ENCODE results near the gene LRRC37A3.
"Not testable (repeated sequence)": the region's sequence is repeated elsewhere in the genome, so short reads cannot be mapped to it uniquely, and the experiment has no call there.

Gene LRRC37A3

GRCh38 chr17:64919289-64920025 is at the start of gene LRRC37A3:
LRRC37A3 (minus strand) TSS chr17:64919478; CDS start chr17:64897257, 22,221 bp downstream.
- DNase-seq (ENCODE audit: low read depth in 2 of 2), result peak; percentile 98 to 100

DNA sequence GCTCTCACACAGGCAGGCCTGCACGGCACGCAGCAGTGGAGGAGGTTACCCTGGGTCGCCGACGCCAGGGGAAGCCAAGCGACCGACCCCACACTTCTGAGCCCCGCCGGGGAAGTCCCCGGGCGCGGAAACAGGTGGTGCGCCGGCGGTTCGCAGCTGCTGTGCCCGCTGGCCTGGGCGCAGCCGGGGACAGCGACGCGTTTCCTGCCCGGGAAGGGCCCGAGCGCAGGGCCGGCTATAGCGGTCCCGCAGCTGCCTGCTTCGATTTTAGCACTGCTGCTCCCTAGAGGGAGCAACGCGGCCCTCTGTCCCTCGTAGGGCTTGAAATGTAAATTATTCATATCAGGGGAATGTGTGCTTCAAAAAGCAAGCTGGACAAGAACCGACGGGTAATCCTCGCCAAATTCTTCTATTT is 46.6 kb upstream of the LRRC37A3 start:
- DNase-seq (ENCODE audit: low read depth in 2 of 2), result peak; percentile 58 to 62

DNA sequence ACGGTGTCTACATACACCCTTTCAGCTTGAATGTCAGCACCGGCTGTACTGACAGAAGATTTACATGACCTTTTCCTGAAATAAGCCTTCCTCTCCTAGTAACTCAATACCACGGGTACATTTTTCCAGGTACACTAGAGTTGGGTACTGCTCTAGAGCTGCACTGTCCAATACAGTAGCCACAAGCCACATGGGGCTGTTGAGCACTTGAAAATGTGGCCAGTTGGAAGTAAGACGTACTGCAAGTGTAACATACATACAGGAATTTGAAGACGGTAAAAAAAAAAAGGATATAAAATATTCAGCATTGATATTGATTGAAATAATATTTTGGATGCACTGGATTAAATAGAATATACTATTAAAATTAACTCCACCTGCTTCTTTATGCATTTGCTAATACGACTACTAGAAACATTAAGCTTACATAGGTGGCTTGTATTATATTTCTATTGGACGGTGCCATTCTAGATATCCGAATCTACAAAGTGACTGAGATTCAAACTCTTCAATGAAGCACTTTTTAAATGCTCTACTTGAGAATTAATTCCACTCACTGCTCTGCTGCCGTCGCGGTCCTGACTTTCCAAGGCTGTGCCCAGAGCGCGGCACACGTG is 46.1 kb upstream of the LRRC37A3 start:
- not testable (repeated sequence) for DNase-seq (ENCODE audit: low read depth in 2 of 2)

- no peak for DNase-seq (ENCODE audit: low read depth in 2 of 2)
These were observed 45.5 kb upstream of the LRRC37A3 start for GRCh38 chr17:64964796-64965195.

DNA sequence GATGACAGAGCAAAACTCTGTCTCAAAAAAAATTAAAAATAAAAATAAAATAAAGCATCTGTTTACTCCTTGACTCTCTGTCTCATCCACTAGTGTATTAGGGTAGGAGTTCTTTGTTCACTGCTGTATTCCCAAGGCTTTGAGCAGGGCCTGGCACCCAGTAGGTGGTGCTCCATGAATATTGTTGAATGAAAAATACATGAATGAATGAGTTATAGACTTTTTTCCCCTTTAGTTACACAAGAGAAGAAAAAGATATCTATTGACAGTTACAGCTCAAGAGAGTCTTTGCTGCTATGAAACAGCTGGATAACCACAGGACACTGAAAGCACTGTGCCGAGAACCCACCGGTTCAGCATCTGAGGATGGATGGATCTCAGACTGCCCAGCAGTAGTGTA is 44.5 kb upstream of the LRRC37A3 start:
- not testable (repeated sequence) for DNase-seq (ENCODE audit: low read depth in 2 of 2)

- peak in 1 of 2 experiments; percentile 23 for DNase-seq (ENCODE audit: low read depth in 2 of 2)
These were observed 42.5 kb upstream of the LRRC37A3 start for GRCh38 chr17:64961563-64962378.

DNA sequence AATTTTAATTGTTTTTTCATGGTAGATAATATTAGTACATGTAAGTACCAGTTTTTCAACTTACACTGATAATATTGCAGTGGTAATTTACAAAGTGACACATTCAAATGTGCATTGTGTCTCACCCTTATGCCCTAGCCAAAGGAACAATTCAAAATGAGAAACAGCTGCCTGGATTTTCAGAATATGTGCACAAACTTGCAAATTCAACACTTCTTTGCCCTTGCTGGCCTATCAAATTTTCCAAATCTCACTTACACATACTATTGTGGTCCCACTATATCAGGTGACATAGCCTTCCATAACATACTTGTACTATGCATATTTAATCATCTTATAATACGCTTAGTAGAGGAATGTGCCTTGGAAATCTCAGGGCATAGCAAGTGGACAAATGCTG is 32.6 kb upstream of the LRRC37A3 start:
- no peak for DNase-seq (ENCODE audit: low read depth in 2 of 2)

DNA sequence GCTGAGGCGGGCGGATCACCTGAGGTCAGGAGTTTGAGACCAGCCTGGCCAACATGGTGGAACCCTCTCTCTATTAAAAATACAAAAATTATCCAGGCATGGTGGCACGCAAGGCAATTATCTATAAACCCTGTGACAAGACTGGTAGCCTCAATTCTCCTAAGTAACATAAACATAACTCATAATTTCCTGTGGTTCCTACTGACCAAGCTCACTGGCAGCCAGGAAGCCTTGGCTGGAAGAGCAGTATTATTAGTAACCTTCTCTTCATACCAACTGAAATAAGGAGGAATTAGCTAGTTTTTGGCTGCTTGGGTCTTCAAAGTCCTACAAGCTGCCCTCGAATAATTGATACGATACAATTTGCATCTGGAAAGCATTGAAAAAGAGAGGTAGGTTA is 31.6 kb upstream of the LRRC37A3 start:
- DNase-seq (ENCODE audit: low read depth in 2 of 2), result no peak

DNA sequence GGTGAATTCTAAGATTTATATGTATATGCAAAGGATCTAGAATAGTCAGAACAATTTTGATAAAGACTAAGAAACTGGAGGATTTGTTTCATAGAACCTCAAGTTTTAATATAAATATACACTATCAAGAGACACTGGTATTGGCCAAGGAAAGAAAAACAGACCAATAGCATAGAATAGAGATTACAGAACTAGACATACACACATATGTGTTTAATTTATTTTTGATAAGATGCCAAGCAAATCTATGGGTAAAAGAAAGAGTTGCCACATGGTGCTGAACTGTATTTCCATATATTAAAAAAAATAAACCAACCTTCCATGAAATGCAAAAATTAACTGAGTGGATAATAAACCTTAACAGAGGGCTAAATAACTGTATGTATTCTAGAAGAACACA is 27.9 kb upstream of the LRRC37A3 start:
- DNase-seq (ENCODE audit: low read depth in 2 of 2), result no peak

DNA sequence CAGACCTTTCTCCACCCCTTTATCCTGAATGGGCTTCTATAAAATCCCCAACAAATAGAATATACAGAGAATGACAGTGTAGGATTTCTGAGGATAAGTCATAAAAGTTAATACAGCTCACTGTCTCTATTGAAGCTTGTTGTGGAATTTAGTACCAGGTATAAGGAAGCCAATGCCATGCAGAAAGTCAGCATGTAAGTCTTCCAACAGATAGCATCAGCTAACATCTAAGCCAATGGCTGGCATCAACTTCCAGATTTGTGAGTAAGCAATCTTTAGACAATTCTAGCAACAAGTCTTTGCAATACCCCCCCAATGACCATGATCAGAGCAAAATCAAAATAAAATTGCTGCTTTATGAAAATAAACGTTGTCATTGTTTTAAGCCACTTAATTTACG is 22.5 kb upstream of the LRRC37A3 start:
- DNase-seq (ENCODE audit: low read depth in 2 of 2), result no peak

GRCh38 chr17:64941045-64941444 is 21.8 kb upstream of the LRRC37A3 start:
- DNase-seq (ENCODE audit: low read depth in 2 of 2), result no peak

DNA sequence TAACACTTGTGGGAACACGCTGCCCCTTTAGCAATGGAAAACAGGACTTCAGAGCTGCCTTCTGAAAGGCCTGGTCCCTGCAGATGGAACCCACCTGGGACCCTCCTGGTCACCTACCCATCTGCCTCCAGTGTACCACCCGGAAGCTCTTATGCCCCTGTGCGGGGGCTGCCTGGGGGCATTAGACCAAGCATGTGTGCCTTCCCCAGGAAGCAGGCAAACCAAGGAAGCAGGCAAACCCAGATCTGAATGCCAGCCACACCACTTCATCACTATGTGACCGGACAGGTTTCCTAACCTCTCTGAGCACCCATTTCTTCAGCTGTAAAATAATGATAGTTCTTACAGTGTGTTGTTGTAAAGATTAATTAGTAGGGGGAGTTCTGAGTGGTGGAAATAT is 20.8 kb upstream of the LRRC37A3 start:
- no peak for DNase-seq (ENCODE audit: low read depth in 2 of 2)

- peak in 1 of 2 experiments; percentile 36 for DNase-seq (ENCODE audit: low read depth in 2 of 2)
These were observed 19.7 kb upstream of the LRRC37A3 start for GRCh38 chr17:64938925-64939474.

DNA sequence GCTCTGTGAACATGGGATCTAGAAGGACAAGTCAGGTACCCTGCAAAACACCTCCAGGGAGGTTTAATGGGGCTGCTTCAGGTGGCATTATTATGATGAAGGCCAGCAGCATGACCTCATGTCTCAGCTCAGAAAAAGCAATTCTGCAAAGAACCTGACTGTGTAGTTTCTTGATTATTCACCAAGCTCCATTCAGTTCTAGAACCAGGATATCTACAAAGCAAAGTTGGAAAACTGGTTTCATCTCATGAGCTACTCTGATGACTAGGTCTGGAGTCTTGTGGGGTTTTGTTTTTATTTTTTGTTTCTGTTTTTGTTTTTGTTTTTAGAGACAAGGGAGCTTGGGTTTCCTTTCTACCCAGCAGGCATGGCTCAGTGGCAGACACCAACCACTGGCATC is 19.0 kb upstream of the LRRC37A3 start:
- no peak for DNase-seq (ENCODE audit: low read depth in 2 of 2)

DNA sequence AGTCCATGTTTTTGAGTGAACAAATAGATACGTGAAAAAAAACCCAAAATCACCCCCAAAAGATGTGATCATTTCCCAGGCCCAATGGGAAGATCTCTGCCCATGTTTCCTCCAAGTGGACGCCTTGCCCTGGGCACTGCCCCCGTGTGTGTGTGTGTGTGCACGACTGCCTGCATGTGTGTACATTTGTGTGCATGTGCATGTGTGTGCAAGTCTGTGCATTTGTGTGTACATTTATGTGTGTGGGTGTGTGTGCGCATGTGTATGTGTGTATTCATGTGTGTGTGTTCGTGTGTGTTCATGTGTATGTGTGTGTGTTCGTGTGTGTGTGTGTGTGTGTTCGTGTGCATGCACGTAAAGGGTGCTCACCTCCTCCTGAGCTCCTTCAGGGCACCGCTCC is 16.8 kb upstream of the LRRC37A3 start:
- DNase-seq (ENCODE audit: low read depth in 2 of 2), result no peak

DNA sequence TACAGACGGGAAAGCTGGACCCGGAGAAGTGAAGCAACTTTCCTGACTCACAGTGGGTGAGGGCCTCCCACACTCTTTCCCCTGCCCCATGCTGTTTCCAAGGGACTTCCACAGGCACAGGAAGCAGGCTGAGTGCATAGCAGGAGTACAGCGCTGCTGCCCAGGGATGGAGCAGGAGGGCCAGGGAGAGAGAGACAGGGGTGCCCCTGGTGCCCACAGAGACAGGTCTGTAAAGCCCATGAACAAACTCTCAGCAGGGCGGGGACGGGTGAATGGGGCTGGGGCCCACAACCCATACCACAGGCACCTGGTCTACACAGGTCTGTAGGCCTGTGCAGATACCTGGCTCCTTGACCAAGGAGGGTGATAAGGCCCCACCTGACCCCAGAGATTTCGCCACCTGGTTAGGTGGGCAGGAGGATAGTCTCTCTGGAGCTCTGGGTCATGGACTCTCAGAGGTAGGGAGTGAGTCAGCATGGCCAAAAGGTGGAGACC is 15.1 kb upstream of the LRRC37A3 start:
- not testable (repeated sequence) for DNase-seq (ENCODE audit: low read depth in 2 of 2)

DNA sequence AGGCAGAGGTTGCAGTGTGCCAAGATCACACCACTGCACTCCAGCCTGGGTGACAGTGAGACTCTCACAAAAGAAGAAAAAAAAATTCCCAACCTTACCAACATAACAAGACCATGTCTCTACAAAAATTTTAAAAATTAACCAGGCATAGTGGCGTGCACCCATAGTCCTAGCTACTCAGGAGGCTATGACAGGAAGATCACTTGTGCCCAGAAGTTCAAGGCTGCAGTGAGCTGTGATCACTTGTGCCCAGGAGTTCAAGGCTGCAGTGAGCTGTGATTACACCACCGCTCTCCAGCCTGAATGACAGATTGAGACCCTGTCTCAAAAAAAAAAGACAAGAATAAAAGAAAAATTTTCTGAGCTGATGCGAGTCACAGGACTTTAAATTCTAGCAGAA is 13.6 kb upstream of the LRRC37A3 start:
- DNase-seq (ENCODE audit: low read depth in 2 of 2), result not testable (repeated sequence)

GRCh38 chr17:64930374-64930773 is 11.1 kb upstream of the LRRC37A3 start:
- DNase-seq (ENCODE audit: low read depth in 2 of 2), result not testable (repeated sequence)

- DNase-seq (ENCODE audit: low read depth in 2 of 2), result peak in 1 of 2 experiments; percentile 17
These were observed 10.3 kb upstream of the LRRC37A3 start for GRCh38 chr17:64929419-64930209.

DNA sequence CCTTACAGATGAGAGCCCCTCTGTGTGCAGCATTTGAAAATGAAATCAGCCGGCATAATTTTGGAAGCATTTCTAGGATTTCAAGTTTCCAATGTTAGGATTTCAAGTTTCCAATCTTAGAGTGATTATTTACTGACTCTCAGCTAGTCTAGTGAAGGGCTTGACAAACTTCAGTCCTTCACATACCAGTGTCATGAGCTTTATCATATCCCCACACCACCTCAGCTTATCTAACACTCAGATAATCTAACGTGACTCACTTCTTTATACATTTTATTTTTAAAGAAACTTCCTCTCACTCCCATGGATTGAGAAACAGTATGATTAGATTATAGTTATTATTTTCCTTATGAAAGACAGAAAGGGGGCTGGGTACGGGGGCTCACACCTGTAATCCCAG is 9.4 kb upstream of the LRRC37A3 start:
- DNase-seq (ENCODE audit: low read depth in 2 of 2), result not testable (repeated sequence)

- peak; percentile 24 to 37 for DNase-seq (ENCODE audit: low read depth in 2 of 2)
These were observed 8.2 kb upstream of the LRRC37A3 start for GRCh38 chr17:64927444-64927843.

Measured in stimulated activated CD4-positive, alpha-beta T cell treated with anti-CD3 and anti-CD28 coated beads, Interleukin-12 subunit alpha, Interleukin-12 subunit beta, amount 100 ng/mL, for 24 hours (primary cell).